H9 (cell line): ENCODE results near the gene ZFP36L1. TPM values are rescaled to one million over a fixed set of nuclear protein-coding genes. Genes with fewer than 3 reads are reported as not detected.

Source experiments
- DNase-seq: peaks from one replicate; pipeline ENCODE4 v3.0.0-alpha.2; 2017
- H2AFZ ChIP-seq: one replicate; pipeline ENCODE4 v1.6.1; 2013; ENCODE audit warnings: mild to moderate bottlenecking, low read length, control low read depth, moderate library complexity
- H2AK5ac ChIP-seq: 2 replicates; pipeline ENCODE4 v1.6.1; 2013; ENCODE audit warnings: low read length, control low read depth, mixed read lengths; ENCODE audit not compliant: insufficient read length
- H2BK120ac ChIP-seq: one replicate; pipeline ENCODE4 v1.6.1; 2013; ENCODE audit warnings: low read depth, mild to moderate bottlenecking, low read length, control low read depth, inconsistent platforms; ENCODE audit not compliant: poor library complexity, severe bottlenecking
- H2BK12ac ChIP-seq: 2 replicates; pipeline ENCODE4 v1.6.1; 2013; ENCODE audit warnings: low read length, control low read depth, mixed read lengths, low read depth; ENCODE audit not compliant: insufficient read length
- H2BK15ac ChIP-seq: 2 replicates; pipeline ENCODE4 v1.6.1; 2013; ENCODE audit warnings: low read depth, low read length, control low read depth
- H2BK20ac ChIP-seq: one replicate; pipeline ENCODE4 v1.6.1; 2013; ENCODE audit warnings: low read depth, mild to moderate bottlenecking, low read length, control low read depth, inconsistent platforms; ENCODE audit not compliant: poor library complexity, severe bottlenecking
- H2BK5ac ChIP-seq: 2 replicates; pipeline ENCODE4 v1.6.1; 2013; ENCODE audit warnings: low read length, control low read depth, mixed read lengths; ENCODE audit not compliant: insufficient read length
- H3K14ac ChIP-seq: 2 replicates; pipeline ENCODE4 v1.6.1; 2013; ENCODE audit warnings: low read length, control low read depth; ENCODE audit not compliant: insufficient read depth
- H3K18ac ChIP-seq: 2 replicates; pipeline ENCODE4 v1.6.1; 2013; ENCODE audit warnings: low read depth, mild to moderate bottlenecking, mixed read lengths, low read length, control low read depth; ENCODE audit not compliant: insufficient read length
- H3K23ac ChIP-seq: 2 replicates; pipeline ENCODE4 v1.6.1; 2013; ENCODE audit warnings: low read length, control low read depth, mixed read lengths, low read depth; ENCODE audit not compliant: insufficient read length
- H3K23me2 ChIP-seq: 2 replicates; pipeline ENCODE4 v1.6.1; 2013; ENCODE audit warnings: low read depth, mild to moderate bottlenecking, mixed read lengths, low read length, control low read depth; ENCODE audit not compliant: insufficient read length, poor library complexity, severe bottlenecking
- H3K27ac ChIP-seq: 2 replicates; pipeline ENCODE4 v1.5.1; 2013; ENCODE audit warnings: low read length, control low read depth, mixed read lengths, low read depth; ENCODE audit not compliant: insufficient read length
- H3K27me3 ChIP-seq: 2 replicates; pipeline ENCODE4 v1.6.1; 2013; ENCODE audit warnings: low read length, control low read depth, inconsistent platforms; ENCODE audit not compliant: insufficient read depth
- H3K4ac ChIP-seq: 2 replicates; pipeline ENCODE4 v1.6.1; 2013; ENCODE audit warnings: low read depth, mild to moderate bottlenecking, control low read depth, inconsistent platforms, low read length, moderate library complexity
- H3K4me1 ChIP-seq: 2 replicates; pipeline ENCODE4 v1.6.1; 2013; ENCODE audit warnings: low read length, control low read depth, inconsistent platforms; ENCODE audit not compliant: insufficient read depth
- H3K4me2 ChIP-seq: 2 replicates; pipeline ENCODE4 v1.6.1; 2013; ENCODE audit warnings: low read length, control low read depth, mixed read lengths; ENCODE audit not compliant: insufficient read length, insufficient read depth
- H3K56ac ChIP-seq: 2 replicates; pipeline ENCODE4 v1.6.1; 2013; ENCODE audit warnings: low read depth, mild to moderate bottlenecking, mixed read lengths, low read length, control low read depth; ENCODE audit not compliant: insufficient read length
- H3K79me1 ChIP-seq: 2 replicates; pipeline ENCODE4 v1.6.1; 2013; ENCODE audit warnings: low read depth, mild to moderate bottlenecking, moderate library complexity, low read length, control low read depth, inconsistent platforms; ENCODE audit not compliant: insufficient read depth, poor library complexity, severe bottlenecking
- H3K79me2 ChIP-seq: 2 replicates; pipeline ENCODE4 v1.6.1; 2013; ENCODE audit warnings: low read length, control low read depth, inconsistent platforms; ENCODE audit not compliant: insufficient read depth
- H3K9ac ChIP-seq: 2 replicates; pipeline ENCODE4 v1.6.1; 2013; ENCODE audit warnings: low read length, control low read depth, mixed read lengths; ENCODE audit not compliant: insufficient read length; ENCODE audit errors: extremely low read depth
- H3K9me3 ChIP-seq: one replicate; pipeline ENCODE4 v1.6.1; 2013; ENCODE audit warnings: low read depth, low read length, inconsistent platforms; ENCODE audit not compliant: control insufficient read depth
- H3T11ph ChIP-seq: one replicate; pipeline ENCODE4 v1.6.1; 2013; ENCODE audit warnings: mild to moderate bottlenecking, low read length, control low read depth, inconsistent platforms
- H4K20me1 ChIP-seq: one replicate; pipeline ENCODE4 v1.6.1; 2013; ENCODE audit not compliant: control insufficient read depth, insufficient read length, insufficient read depth
- H4K5ac ChIP-seq: 2 replicates; pipeline ENCODE4 v1.6.1; 2013; ENCODE audit warnings: low read depth, mild to moderate bottlenecking, mixed read lengths, low read length, control low read depth; ENCODE audit not compliant: insufficient read length
- H4K8ac ChIP-seq: replicated peaks from 2 replicates; pipeline ENCODE4 v1.6.1; 2013; ENCODE audit warnings: low read length, control low read depth, mixed read lengths, low read depth; ENCODE audit not compliant: insufficient read length
- H4K91ac ChIP-seq: 2 replicates; pipeline ENCODE4 v1.6.1; 2013; ENCODE audit warnings: low read depth, mild to moderate bottlenecking, moderate library complexity, mixed read lengths, low read length, control low read depth; ENCODE audit not compliant: insufficient read length
- H3K27ac Mint-ChIP-seq, 3 experiments: 2 replicates in 2 of 3; 3 replicates in 1 of 3; pipeline ENCODE4 v1.8.0; 2020 to 2021; ENCODE audit warnings: mixed read lengths in 3 of 3, mild to moderate bottlenecking in 1 of 3, moderate library complexity in 1 of 3
- H3K27me3 Mint-ChIP-seq: 2 replicates; pipeline ENCODE4 v1.8.0; 2021; ENCODE audit warnings: low read depth, mild to moderate bottlenecking, moderate library complexity, mixed read lengths
- H3K36me3 Mint-ChIP-seq, 3 experiments: 2 replicates in 2 of 3; 3 replicates in 1 of 3; pipeline ENCODE4 v1.8.0; 2020 to 2021; ENCODE audit warnings: low read depth in 3 of 3, mixed read lengths in 3 of 3; ENCODE audit not compliant: insufficient read depth in 1 of 3
- H3K4me1 Mint-ChIP-seq, 2 experiments: 2 replicates each; pipeline ENCODE4 v1.8.0; 2020; ENCODE audit warnings: mixed read lengths in 2 of 2
- H3K4me3 Mint-ChIP-seq, 2 experiments: 2 replicates in 1 of 2; 3 replicates in 1 of 2; pipeline ENCODE4 v1.8.0; 2020 to 2021; ENCODE audit warnings: mild to moderate bottlenecking in 2 of 2, mixed read lengths in 2 of 2, moderate library complexity in 1 of 2
- H3K9me3 Mint-ChIP-seq, 2 experiments: 2 replicates in 1 of 2; 3 replicates in 1 of 2; pipeline ENCODE4 v1.8.0; 2020; ENCODE audit warnings: mild to moderate bottlenecking in 2 of 2, mixed read lengths in 2 of 2, moderate library complexity in 1 of 2
- CTCF ChIP-seq: fragments of 200-600 bp; sonication (generic); conservative IDR thresholded peaks from 3 replicates; pipeline ENCODE4 v1.8.0; 2021; ENCODE audit warnings: antibody characterized with exemption, mild to moderate bottlenecking
- WGBS: extraction: QIAGEN DNeasy Blood & Tissue Kit; methylation state at CpG from one replicate; pipeline ENCODE4 v1.1.7; 2013; ENCODE audit warnings: missing lambda C conversion rate, low lambda C conversion rate, mixed read lengths; ENCODE audit not compliant: insufficient read length; ENCODE audit errors: extremely low coverage; 5-methylcytosine and 5-hydroxymethylcytosine counted together
- total RNA-seq: library from RNA; stranded (reverse); gene quantifications from 2 replicates; pipeline ENCODE4 v1.2.1, GENCODE V29; 2021

The ZFP36L1 gene
- total RNA-seq, 1 experiment from 2014 or later, result 109 TPM

- Histone ChIP-seq H3K4me1 (peaks cover 4% of the 10 kb centered on the region; the same call in 1 of the 2 replicates), H3K56ac (no peak overlapping the region), H2BK120ac (no peak overlapping the region), H4K8ac (no peak overlapping the region), H2AFZ (no peak overlapping the region), H3K79me1 (no peaks in the 10 kb centered on the region), H3K79me2 (no peaks in the 10 kb centered on the region), H3K27me3 (no peaks in the 10 kb centered on the region), H3K27ac (no peak overlapping the region), H3K23me2 (no peaks in the 10 kb centered on the region), H2BK15ac (no peak overlapping the region), H3K18ac (no peak overlapping the region), H3K9ac (no peak overlapping the region), H2BK12ac (no peak overlapping the region), H3K9me3 (no peaks in the 10 kb centered on the region), H3K4me2 (no peak overlapping the region), H4K91ac (no peak overlapping the region), H2BK20ac (no peak overlapping the region), H4K20me1 (no peaks in the 10 kb centered on the region), H3K23ac (no peak overlapping the region), H3K4ac (no peak overlapping the region), H2BK5ac (no peak overlapping the region), H2AK5ac (no peak overlapping the region), H3T11ph (no peak overlapping the region), H3K14ac (no peak overlapping the region), H4K5ac (no peak overlapping the region)
- Mint-ChIP-seq H3K9me3 (peaks cover 5 to 10% of the 10 kb centered on the region in 2 experiments; a peak in 3 of 5 replicates), H3K36me3 (peaks cover 5 to 6% (median 6%) of the 10 kb centered on the region in 3 experiments; a peak in 6 of 7 replicates), H3K27ac (no peak overlapping the region), H3K27me3 (peaks cover 2% of the 10 kb centered on the region), H3K4me1 (peaks cover 33 to 42% of the 10 kb centered on the region in 2 experiments), H3K4me3 (no peak overlapping the region)
- DNase-seq, result no peak
- no peak for TF ChIP-seq CTCF
- WGBS, result no CpG with 5 or more reads among the region's 4 CpGs
Measured at GRCh38 chr14:68809524-68809923, 16.7 kb upstream of the ZFP36L1 start.
